ENCODE measurements around the gene ULK4. TPM values are rescaled to one million over a fixed set of nuclear protein-coding genes. Genes with fewer than 3 reads are reported as not detected.

Gene ULK4
- total and polyA plus RNA-seq, 2 of the 8 experiments (the other 6 are each of a cell fraction or from before 2014, with no cell fraction given): 3.0 to 10.8 TPM

DNA sequence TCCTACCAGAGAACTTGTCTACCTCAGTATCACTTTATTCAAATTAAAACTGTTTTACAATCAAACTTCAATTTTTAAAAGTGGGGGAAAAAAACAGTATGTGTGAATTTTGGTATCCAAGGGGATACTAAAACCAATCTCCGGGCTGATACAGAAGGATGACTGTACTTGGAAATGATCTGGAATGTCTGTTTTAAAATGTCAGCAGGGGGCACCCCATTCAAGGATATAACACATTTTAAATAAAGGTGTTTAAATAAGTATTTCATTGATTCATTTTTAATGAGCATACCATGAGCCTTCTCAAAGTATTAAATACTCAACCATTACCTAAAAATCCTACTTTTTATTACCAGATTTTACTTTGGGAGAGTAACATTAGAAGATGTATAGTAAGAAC lies 67.9 kb downstream of the ULK4 start:
- H3K79me1 ChIP-seq (ENCODE audit: low read depth, low read length): no peaks in the 10 kb centered on the region
- FAIRE-seq (no peak), DNase-seq (ENCODE audit: low read depth in 1 of 2, low spot score in 2 of 2) (no peak)
- H2BK20ac ChIP-seq (ENCODE audit: low read length): no peak overlapping the region
- H3K9ac ChIP-seq (replicated peaks in 1 of 4; ENCODE audit: extremely low read depth in 1 of 4, low read depth in 3 of 4, low read length in 3 of 4): no peak overlapping the region
- no peak overlapping the region for H3K18ac ChIP-seq (ENCODE audit: extremely low read depth, low read length)
- no peak overlapping the region for H2AK5ac ChIP-seq (ENCODE audit: low read depth, low read length)
- no peak overlapping the region for H3K27ac ChIP-seq (ENCODE audit: low read depth, low read length)
- no peak overlapping the region for H2BK5ac ChIP-seq (ENCODE audit: low read depth, low read length)
- no peak overlapping the region for H4K91ac ChIP-seq (replicated peaks; ENCODE audit: insufficient read length, low read length)
- H4K8ac ChIP-seq (ENCODE audit: extremely low read depth, insufficient read depth, low read length): no peak overlapping the region
- WGBS, 2 experiments (ENCODE audit: extremely low coverage in 1 of 2, insufficient coverage in 1 of 2, insufficient read length in 1 of 2, insufficient replicate concordance in 2 of 2, low coverage in 1 of 2, low lambda C conversion rate in 2 of 2, missing lambda C conversion rate in 1 of 2): 94% methylated on average over 1 of the region's 1 CpG; no CpG with 5 or more reads in 1 of the 2 experiments
- H2AFZ ChIP-seq (ENCODE audit: low read length): no peak overlapping the region
- no peaks in the 10 kb centered on the region for H3K79me2 ChIP-seq (ENCODE audit: control insufficient read depth in 1 of 2, insufficient read depth in 2 of 2, low read length in 2 of 2)
- H3K4me1 ChIP-seq (replicated peaks in 1 of 4; ENCODE audit: control insufficient read depth in 3 of 4, insufficient read depth in 4 of 4, low read length in 3 of 4): peaks cover 0 to 2% (median 0%) of the 10 kb centered on the region in 4 experiments; a peak in 3 of 7 replicates
- no peaks in the 10 kb centered on the region for H3K27me3 ChIP-seq (replicated peaks in 1 of 4; ENCODE audit: control insufficient read depth in 3 of 4, extremely low read depth in 1 of 4, insufficient read depth in 3 of 4, low read length in 3 of 4)
- H3K4ac ChIP-seq (replicated peaks; ENCODE audit: insufficient read length, low read depth, low read length): no peak overlapping the region
- H2BK12ac ChIP-seq (ENCODE audit: low read depth, low read length): no peak overlapping the region
- no peak overlapping the region for H3K56ac ChIP-seq (replicated peaks; ENCODE audit: insufficient read length, low read depth, low read length)
- TF ChIP-seq RAD21 (IDR thresholded peaks at IDR 0.05 in 1 of 2, conservative IDR thresholded peaks at IDR 0.05 in 1 of 2; ENCODE audit: low read depth in 2 of 2, low read length in 2 of 2) (peak; percentile 48 to 57), GTF2F1 (IDR thresholded peaks at IDR 0.05; ENCODE audit: borderline replicate concordance, low read depth, low read length) (no peak)
- TF ChIP-seq, protein P1, sequence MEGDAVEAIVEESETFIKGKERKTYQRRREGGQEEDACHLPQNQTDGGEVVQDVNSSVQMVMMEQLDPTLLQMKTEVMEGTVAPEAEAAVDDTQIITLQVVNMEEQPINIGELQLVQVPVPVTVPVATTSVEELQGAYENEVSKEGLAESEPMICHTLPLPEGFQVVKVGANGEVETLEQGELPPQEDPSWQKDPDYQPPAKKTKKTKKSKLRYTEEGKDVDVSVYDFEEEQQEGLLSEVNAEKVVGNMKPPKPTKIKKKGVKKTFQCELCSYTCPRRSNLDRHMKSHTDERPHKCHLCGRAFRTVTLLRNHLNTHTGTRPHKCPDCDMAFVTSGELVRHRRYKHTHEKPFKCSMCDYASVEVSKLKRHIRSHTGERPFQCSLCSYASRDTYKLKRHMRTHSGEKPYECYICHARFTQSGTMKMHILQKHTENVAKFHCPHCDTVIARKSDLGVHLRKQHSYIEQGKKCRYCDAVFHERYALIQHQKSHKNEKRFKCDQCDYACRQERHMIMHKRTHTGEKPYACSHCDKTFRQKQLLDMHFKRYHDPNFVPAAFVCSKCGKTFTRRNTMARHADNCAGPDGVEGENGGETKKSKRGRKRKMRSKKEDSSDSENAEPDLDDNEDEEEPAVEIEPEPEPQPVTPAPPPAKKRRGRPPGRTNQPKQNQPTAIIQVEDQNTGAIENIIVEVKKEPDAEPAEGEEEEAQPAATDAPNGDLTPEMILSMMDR (IDR thresholded peaks at IDR 0.05; ENCODE audit: control extremely low read depth in 1 of 3, insufficient read depth in 1 of 3, low read depth in 1 of 3, low read length in 3 of 3): peak in 1 of 3 experiments; percentile 5; a peak in 1 of 4 replicates
- no peaks in the 10 kb centered on the region for H4K20me1 ChIP-seq (replicated peaks in 1 of 2; ENCODE audit: control insufficient read depth in 1 of 2, insufficient read depth in 2 of 2, low read length in 2 of 2)
- H3K23ac ChIP-seq (ENCODE audit: insufficient read length): no peak overlapping the region
- H3K36me3 ChIP-seq (ENCODE audit: control insufficient read depth in 2 of 4, insufficient read depth in 4 of 4, low read length in 3 of 4): peaks cover 0 to 5% (median 0%) of the 10 kb centered on the region in 4 experiments; a peak in 3 of 8 replicates
- H2BK120ac ChIP-seq (replicated peaks; ENCODE audit: low read depth, low read length): no peak overlapping the region
- no peak overlapping the region for H3K4me3 ChIP-seq (ENCODE audit: extremely low read depth in 1 of 4, insufficient read depth in 2 of 4, low read depth in 3 of 4, low read length in 4 of 4)
- ChIA-PET POLR2A (ENCODE audit: partially characterized antibody) (no interaction called here), CTCF (ENCODE audit: partially characterized antibody) (interaction anchor here (1.2 to 5.2 kb wide), 3 partner anchors 206 to 297 kb away, joined by 3 to 40 read pairs (median 10); no protein-coding TSS in a partner anchor)
- no peak overlapping the region for H3K14ac ChIP-seq (ENCODE audit: insufficient read length)
- H3K9me3 ChIP-seq (ENCODE audit: insufficient read depth in 2 of 2, low read depth in 1 of 2, low read length in 1 of 2): peaks cover 0 to 5% of the 10 kb centered on the region in 2 experiments; a peak in 1 of 4 replicates
- no peak overlapping the region for H4K5ac ChIP-seq (ENCODE audit: insufficient read length, low read depth, low read length)
- no peak overlapping the region for H3K4me2 ChIP-seq (ENCODE audit: insufficient read depth in 1 of 2, low read depth in 2 of 2, low read length in 2 of 2)
- no peaks in the 10 kb centered on the region for H3K23me2 ChIP-seq (ENCODE audit: low read depth, low read length)
- no peak overlapping the region for H2BK15ac ChIP-seq (ENCODE audit: low read length)

Data from H1 (cell line).